Smooth muscle cell of trachea (primary cell): ENCODE results near the gene DENND10. TPM values are rescaled to one million over a fixed set of nuclear protein-coding genes. Genes with fewer than 3 reads are reported as not detected.

Source experiments
- total RNA-seq: library from RNA; depleted of rRNA; stranded (reverse); fragments of >200 nt; gene quantifications from 2 replicates; pipeline ENCODE4 v1.2.1, GENCODE V29; 2014

DENND10 gene, protein sequence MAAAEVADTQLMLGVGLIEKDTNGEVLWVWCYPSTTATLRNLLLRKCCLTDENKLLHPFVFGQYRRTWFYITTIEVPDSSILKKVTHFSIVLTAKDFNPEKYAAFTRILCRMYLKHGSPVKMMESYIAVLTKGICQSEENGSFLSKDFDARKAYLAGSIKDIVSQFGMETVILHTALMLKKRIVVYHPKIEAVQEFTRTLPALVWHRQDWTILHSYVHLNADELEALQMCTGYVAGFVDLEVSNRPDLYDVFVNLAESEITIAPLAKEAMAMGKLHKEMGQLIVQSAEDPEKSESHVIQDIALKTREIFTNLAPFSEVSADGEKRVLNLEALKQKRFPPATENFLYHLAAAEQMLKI
- 73.2 and 96.3 TPM in 2 replicates for total RNA-seq

DNA sequence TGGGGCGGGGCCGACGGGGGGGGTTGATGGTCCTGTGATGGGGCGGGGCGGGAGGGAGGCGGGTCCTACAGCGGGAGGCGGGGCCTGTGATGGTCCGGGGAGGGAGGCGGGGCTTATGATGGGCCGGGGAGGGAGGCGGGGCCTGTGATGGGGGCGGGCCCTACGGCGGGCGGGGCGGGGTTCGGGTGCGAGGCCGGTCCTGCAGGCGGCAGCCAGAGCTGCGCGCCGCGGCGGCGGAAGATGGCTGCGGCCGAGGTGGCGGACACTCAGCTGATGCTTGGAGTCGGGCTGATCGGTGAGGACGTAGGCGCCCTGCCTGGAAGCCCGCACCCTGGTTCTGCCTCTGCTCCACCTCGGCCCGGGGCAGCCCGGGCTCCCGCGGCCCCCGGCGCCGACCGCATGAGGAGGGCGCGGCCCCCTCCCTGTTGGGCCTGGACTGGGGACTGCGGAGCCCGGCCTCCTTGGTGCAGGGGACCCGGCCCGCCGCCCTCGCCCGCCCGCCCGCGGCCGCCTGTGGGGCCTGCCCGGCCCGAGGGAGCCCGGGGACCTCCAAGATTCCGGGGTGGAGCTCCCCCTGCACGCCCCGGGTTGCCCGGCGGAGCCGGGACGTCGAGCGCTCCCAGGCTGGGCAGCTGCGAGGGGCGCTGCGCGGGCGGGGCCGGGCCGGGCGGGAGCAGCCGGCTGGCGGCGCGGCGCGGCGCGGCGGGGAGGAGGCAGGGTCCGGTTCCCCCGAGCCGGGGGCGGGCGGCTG is at the start of gene DENND10:
DENND10 (plus strand) TSS at position 211 of the 751 bp plus-strand sequence; CDS start at position 241, 30 bp downstream.

DNA sequence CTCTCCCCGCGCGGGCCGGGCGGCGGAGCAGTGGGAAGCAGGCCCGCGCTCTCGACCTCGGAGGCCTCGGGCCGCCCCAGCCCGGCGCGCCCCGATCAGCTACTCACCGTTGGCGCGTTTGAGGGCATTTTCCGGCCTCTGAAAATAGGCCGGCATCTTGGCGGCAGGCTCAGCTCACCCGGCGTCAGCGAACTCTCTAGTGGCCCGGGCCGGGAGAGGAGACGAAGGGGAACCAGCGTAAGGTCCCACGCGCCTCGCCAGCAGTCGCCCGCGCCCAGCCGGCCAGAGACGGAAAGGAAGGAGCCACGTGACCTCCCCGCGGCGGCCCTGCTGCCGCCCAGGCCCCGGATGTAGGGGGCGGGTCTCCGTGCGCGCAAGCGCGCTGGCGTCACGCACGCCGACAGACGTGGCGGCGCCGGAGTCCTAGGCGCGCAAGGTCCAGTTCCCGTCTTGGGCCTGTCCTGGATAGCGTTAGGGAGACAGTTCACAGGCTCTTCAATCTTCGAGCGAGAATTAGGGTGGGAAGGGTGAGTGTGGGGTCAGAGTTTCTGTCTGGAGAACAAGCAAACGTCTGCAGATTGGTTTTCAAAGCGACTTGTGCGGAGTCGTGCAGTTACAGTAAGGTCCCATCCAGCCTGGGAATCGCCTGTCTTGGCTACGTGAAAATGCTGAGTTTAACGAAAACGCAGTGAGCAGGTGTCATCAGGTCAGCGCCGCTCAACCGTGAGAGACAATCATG is 23.2 kb upstream of the DENND10 start, which contains the start of gene EIF3A:
EIF3A (minus strand) TSS at position 297 of the 739 bp plus-strand sequence; CDS start at position 156, 141 bp downstream.

DNA sequence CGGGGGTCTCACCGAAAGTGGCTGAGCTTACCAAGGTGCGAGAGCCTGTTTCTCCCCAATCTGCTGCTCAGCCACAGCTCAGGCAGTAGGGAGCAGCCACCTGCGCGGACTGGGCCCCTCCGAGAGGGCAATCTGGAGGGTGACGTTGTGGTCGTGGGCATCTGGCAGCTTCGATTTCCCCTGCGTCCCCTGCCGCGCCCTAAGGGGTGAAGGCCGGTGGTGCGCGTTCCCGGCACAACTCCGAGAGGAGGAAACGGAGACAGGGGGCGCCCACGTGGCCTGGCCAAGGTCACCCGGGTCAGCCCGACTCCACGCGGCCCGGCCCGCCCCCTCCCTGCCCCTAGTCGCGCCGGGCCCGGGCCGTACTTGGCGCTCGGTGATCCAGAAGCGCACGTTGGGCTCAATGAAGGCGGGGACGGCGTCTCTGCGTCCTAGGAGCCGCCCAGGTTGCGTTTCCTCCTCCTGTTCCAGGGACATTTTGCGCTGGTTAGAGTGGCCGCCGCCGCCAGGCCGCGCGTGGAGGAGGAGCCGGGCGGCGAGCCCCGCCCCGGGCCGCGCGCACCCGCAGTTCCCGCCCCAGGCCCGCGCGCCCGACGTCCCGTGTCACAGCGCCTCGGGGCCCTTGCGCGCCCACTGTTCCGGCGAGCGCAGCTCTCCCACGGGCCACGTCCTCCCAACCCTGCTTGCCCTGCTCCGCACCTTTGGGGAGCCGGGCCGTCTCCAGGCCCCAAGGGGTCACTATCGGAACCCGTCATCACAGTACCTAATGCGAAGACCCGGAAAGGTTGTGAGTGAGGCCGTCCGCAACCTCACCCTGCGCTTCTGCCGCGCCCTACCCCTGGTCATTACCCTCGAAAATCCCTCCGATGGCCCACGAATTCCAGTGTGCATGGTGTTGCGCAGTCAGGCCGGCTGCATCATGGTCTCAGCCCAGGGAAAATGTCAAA is 61.5 kb downstream of the DENND10 start, which contains the start of gene SFXN4:
SFXN4 (minus strand) TSS at position 544 of the 947 bp plus-strand sequence; CDS start at position 477, 67 bp downstream.

DNA sequence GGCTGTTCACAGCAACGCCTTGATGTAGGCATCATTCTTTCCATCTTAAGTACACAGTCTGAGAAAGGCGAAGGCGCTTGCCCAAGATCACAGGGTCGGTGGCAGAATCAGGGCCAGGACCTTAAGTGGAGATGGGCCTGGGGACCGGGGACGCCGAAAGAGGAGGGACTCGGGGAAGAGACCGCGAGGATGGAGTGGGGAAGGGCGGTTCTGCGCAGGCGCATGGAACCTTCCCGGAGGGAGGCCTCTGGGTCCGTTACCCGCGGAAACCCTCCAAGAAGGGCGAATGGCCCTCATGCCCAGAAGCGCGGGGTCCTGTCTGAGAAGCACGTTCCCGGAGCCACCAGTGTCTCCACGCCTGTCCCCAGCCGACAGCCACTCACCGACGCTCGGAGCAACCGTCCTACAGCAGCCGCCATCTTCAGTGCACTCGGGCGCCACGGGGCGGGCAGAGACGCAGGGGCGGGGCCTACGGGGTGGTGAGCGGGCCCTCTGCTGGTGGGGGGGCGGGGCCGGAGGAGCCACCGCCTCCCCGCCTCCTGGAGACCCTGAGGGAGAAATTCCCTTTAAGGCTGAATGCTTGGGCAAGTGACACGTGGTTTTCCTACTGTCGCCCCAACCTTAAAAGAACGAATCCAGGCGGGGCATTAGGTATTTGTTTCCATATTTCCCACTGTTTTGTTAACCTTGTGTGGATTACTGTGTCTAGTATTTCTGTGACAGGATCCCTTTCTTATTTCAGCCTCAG is 74.6 kb downstream of the DENND10 start, which contains the start of gene PRDX3:
PRDX3 (minus strand) TSS at position 441 of the 748 bp plus-strand sequence; CDS start at position 419, 22 bp downstream.

Other genes starting within 250 kb of the DENND10 start
- gene NANOS1, start 74.4 kb upstream of the DENND10 start, total RNA-seq, result 0.29 and 1.5 TPM in 2 replicates
- gene EIF3A, start 23.3 kb upstream of the DENND10 start, total RNA-seq, result 132 and 140 TPM in 2 replicates
- gene SFXN4, start 61.6 kb downstream of the DENND10 start, total RNA-seq, result 9.3 and 12.9 TPM in 2 replicates
- gene PRDX3, start 74.7 kb downstream of the DENND10 start, total RNA-seq, result 191 and 253 TPM in 2 replicates
- 31.0 and 46.5 TPM in 2 replicates for gene GRK5, start 103.5 kb downstream of the DENND10 start, total RNA-seq